Dedifferentiated amniotic fluid mesenchymal stem cell (primary cell): ENCODE data around the gene DGKQ.
A peak's percentile ranks its signal among the peaks of the same experiment; 100 is the strongest.
"Not testable (repeated sequence)": the region's sequence is repeated elsewhere in the genome, so short reads cannot be mapped to it uniquely, and the experiment has no call there.

Experiments used
- DNase-seq: peaks from one replicate; pipeline ENCODE4 v3.0.0-alpha.2; 2016; ENCODE audit errors: extremely low spot score

Gene DGKQ

GRCh38 chr4:950136-951020 lies 23.0 kb downstream of the DGKQ start:
- DNase-seq: no peak

GRCh38 chr4:949656-950055 lies 23.7 kb downstream of the DGKQ start:
- no peak for DNase-seq

GRCh38 chr4:948936-949300 lies 24.5 kb downstream of the DGKQ start:
- DNase-seq: no peak

- DNase-seq: no peak
Observed at GRCh38 chr4:948101-948935, 25.1 kb downstream of the DGKQ start.

- no peak for DNase-seq
Observed at GRCh38 chr4:947491-947971, 25.8 kb downstream of the DGKQ start.

GRCh38 chr4:946517-947471 lies 26.6 kb downstream of the DGKQ start:
- no peak for DNase-seq

GRCh38 chr4:946103-946450 lies 27.3 kb downstream of the DGKQ start:
- no peak for DNase-seq

GRCh38 chr4:945274-946102 lies 27.9 kb downstream of the DGKQ start:
- no peak for DNase-seq

GRCh38 chr4:939508-939907 lies 33.9 kb downstream of the DGKQ start:
- not testable (repeated sequence) for DNase-seq

- DNase-seq: no peak
Observed at GRCh38 chr4:932713-933070, 40.7 kb downstream of the DGKQ start.

- peak; percentile 86 for DNase-seq
Observed at GRCh38 chr4:931960-932712, 41.2 kb downstream of the DGKQ start, which contains the start of the genes GAK and TMEM175. Gene GAK, minus strand, starts transcription at chr4:932316. Its CDS starts 129 bp downstream, at chr4:932187. Gene TMEM175, plus strand, starts transcription at chr4:932460. Its CDS starts 15,280 bp downstream, at chr4:947740.

- peak; percentile 30 for DNase-seq
Observed at GRCh38 chr4:931194-931959, 42.0 kb downstream of the DGKQ start.

GRCh38 chr4:930827-931193 lies 42.6 kb downstream of the DGKQ start:
- no peak for DNase-seq

- DNase-seq: no peak
Observed at GRCh38 chr4:930028-930551, 43.3 kb downstream of the DGKQ start.

- DNase-seq: no peak
Observed at GRCh38 chr4:929096-929765, 44.1 kb downstream of the DGKQ start.

GRCh38 chr4:927566-927965 lies 45.8 kb downstream of the DGKQ start:
- DNase-seq: not testable (repeated sequence)

- DNase-seq: no peak
Observed at GRCh38 chr4:926538-926937, 46.8 kb downstream of the DGKQ start.

- DNase-seq: no peak
Observed at GRCh38 chr4:925771-926500, 47.4 kb downstream of the DGKQ start.
